PC-3 (cell line): ENCODE results near the gene ADCY3. TPM values are rescaled to one million over a fixed set of nuclear protein-coding genes. Genes with fewer than 3 reads are reported as not detected.

Experiments
- ATAC-seq: fragments of 200-7000 bp; cut with Tn5 transposase; 2 replicates; pipeline ENCODE4 v1.9.1; 2020; ENCODE audit warnings: mild to moderate bottlenecking, moderate library complexity
- BruUV-seq: library from RNA; stranded (reverse); fragments of 400-500 nt; replicated peaks from 2 replicates; lab custom pipeline; 2021; lab: Mats Ljungman, UMichigan
- CTCF ChIA-PET: fragments of 300-600 bp; sonication (Branson Sonifier 250); formaldehyde crosslinking; loops from one replicate; lab custom pipeline; 2022; ENCODE audit warnings: antibody characterized with exemption; lab: Charles Lee
- POLR2A ChIA-PET: fragments of 300-600 bp; sonication (Branson Sonifier 250); formaldehyde crosslinking; loops from one replicate; lab custom pipeline; 2022; ENCODE audit warnings: antibody characterized with exemption; ENCODE audit not compliant: unreplicated experiment; lab: Charles Lee
- DNase-seq: peaks from one replicate; pipeline ENCODE4 v3.0.0-alpha.2; 2015
- H2AFZ ChIP-seq: fragments of 300-600 bp; sonication (generic); 2 replicates; pipeline ENCODE4 v1.6.0; 2016; ENCODE audit warnings: antibody characterized with exemption, low read length
- H3F3A ChIP-seq: fragments of 300-600 bp; sonication (generic); one replicate; pipeline ENCODE4 v1.6.0; 2017; ENCODE audit warnings: antibody characterized with exemption, low read length, control low read depth, mild to moderate bottlenecking; ENCODE audit not compliant: unreplicated experiment
- H3K27ac ChIP-seq: fragments of 300-600 bp; sonication (generic); 2 replicates; pipeline ENCODE4 v1.5.1; 2016; ENCODE audit warnings: mild to moderate bottlenecking, low read length
- H3K27me3 ChIP-seq: fragments of 300-600 bp; sonication (generic); 2 replicates; pipeline ENCODE4 v1.6.1; 2016; ENCODE audit warnings: low read length, mixed read lengths
- H3K36me3 ChIP-seq: fragments of 300-600 bp; sonication (generic); 2 replicates; pipeline ENCODE4 v1.6.1; 2016; ENCODE audit warnings: low read depth, mixed run types, low read length, mixed read lengths
- H3K4me1 ChIP-seq: fragments of 300-600 bp; sonication (generic); 2 replicates; pipeline ENCODE4 v1.5.1; 2016; ENCODE audit warnings: low read length; ENCODE audit not compliant: insufficient read depth
- H3K4me2 ChIP-seq: fragments of 300-600 bp; sonication (generic); 2 replicates; pipeline ENCODE4 v1.6.0; 2016; ENCODE audit warnings: low read length
- H3K4me3 ChIP-seq: fragments of 300-600 bp; sonication (generic); 2 replicates; pipeline ENCODE4 v1.5.1; 2016; ENCODE audit warnings: mild to moderate bottlenecking, low read length, mixed read lengths
- H3K79me2 ChIP-seq: fragments of 300-600 bp; sonication (generic); 2 replicates; pipeline ENCODE4 v1.6.1; 2017; ENCODE audit warnings: low read length, mixed read lengths
- H3K9ac ChIP-seq: fragments of 300-600 bp; sonication (generic); 2 replicates; pipeline ENCODE4 v1.6.0; 2016; ENCODE audit warnings: mild to moderate bottlenecking, low read length
- H3K9me2 ChIP-seq: fragments of 300-600 bp; sonication (generic); replicated peaks from 2 replicates; pipeline ENCODE4 v1.6.1; 2016; ENCODE audit warnings: mixed run types, low read length, mixed read lengths
- H3K9me3 ChIP-seq: fragments of 300-600 bp; sonication (generic); 2 replicates; pipeline ENCODE4 v1.6.1; 2016; ENCODE audit warnings: low read length, mixed read lengths
- H4K20me1 ChIP-seq: fragments of 300-600 bp; sonication (generic); 2 replicates; pipeline ENCODE4 v1.6.1; 2016; ENCODE audit warnings: low read length, mixed read lengths
- EZH2 ChIP-seq: fragments of 300-600 bp; sonication (generic); IDR thresholded peaks from one replicate; pipeline ENCODE4 v1.6.1; 2017; ENCODE audit warnings: antibody characterized with exemption, mild to moderate bottlenecking, low read length; ENCODE audit not compliant: unreplicated experiment
- EZH2phosphoT487 ChIP-seq: fragments of 300-600 bp; sonication (generic); IDR thresholded peaks from 2 replicates; pipeline ENCODE4 v1.6.1; 2018; ENCODE audit warnings: mild to moderate bottlenecking, antibody characterized with exemption, low read length, borderline replicate concordance
- intact Hi-C: fragments of 100-400 bp; cut with micrococcal nuclease; formaldehyde crosslinking; loops from 2 replicates; pipeline ENCODE4 v1.9.0; 2023
- total RNA-seq: library from RNA; depleted of rRNA; stranded (reverse); fragments of >200 nt; gene quantifications from 2 replicates; pipeline ENCODE4 v1.2.3, GENCODE V29; 2014
- TF ChIP-seq, protein P1 (sequence below): fragments of 300-600 bp; sonication (generic); conservative IDR thresholded peaks from 2 replicates; pipeline ENCODE4 v1.5.1; 2017; ENCODE audit warnings: antibody characterized with exemption, low read depth, mild to moderate bottlenecking, low read length

ADCY3 gene
- total RNA-seq, 1 experiment from 2014 or later: 52.0 TPM

DNA sequence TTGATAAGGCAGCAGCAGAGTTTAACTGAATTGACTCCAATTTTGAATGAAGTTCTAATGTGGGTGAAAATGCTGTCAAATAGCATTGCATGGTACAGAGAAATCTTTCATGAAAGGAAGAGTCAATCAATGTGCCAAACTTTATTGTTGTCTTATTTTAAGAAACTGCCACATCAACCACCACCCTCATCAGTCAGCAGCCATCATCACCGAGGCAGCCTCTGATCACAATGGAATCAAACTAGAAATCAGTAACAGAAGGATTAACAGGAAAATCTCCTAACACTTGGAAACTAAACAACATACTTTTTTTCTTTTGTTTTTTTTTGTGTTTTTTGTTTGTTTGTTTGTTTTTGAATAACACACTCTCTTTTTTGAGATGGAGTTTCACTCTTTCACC, 41.9 kb upstream of the ADCY3 start:
- Histone ChIP-seq H3K27me3 (no peaks in the 10 kb centered on the region), H3K4me3 (no peak overlapping the region), H3F3A (no peaks in the 10 kb centered on the region), H3K9me2 (no peaks in the 10 kb centered on the region), H3K36me3 (peaks cover 7% of the 10 kb centered on the region; the same call in 1 of the 2 replicates), H3K4me1 (no peaks in the 10 kb centered on the region), H3K9ac (no peak overlapping the region), H3K4me2 (no peak overlapping the region), H3K27ac (no peak overlapping the region), H2AFZ (no peak overlapping the region), H3K79me2 (no peaks in the 10 kb centered on the region), H3K9me3 (no peaks in the 10 kb centered on the region), H4K20me1 (no peaks in the 10 kb centered on the region)
- DNase-seq: no peak
- intact Hi-C loops: no loop called here
- ATAC-seq: no peak
- TF ChIP-seq EZH2phosphoT487 (no peak), EZH2 (no peak)
- TF ChIP-seq, protein P1, sequence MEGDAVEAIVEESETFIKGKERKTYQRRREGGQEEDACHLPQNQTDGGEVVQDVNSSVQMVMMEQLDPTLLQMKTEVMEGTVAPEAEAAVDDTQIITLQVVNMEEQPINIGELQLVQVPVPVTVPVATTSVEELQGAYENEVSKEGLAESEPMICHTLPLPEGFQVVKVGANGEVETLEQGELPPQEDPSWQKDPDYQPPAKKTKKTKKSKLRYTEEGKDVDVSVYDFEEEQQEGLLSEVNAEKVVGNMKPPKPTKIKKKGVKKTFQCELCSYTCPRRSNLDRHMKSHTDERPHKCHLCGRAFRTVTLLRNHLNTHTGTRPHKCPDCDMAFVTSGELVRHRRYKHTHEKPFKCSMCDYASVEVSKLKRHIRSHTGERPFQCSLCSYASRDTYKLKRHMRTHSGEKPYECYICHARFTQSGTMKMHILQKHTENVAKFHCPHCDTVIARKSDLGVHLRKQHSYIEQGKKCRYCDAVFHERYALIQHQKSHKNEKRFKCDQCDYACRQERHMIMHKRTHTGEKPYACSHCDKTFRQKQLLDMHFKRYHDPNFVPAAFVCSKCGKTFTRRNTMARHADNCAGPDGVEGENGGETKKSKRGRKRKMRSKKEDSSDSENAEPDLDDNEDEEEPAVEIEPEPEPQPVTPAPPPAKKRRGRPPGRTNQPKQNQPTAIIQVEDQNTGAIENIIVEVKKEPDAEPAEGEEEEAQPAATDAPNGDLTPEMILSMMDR: no peak
- no TSS peak for BruUV-seq
- ChIA-PET CTCF (no interaction called here), POLR2A (no interaction called here)

DNA sequence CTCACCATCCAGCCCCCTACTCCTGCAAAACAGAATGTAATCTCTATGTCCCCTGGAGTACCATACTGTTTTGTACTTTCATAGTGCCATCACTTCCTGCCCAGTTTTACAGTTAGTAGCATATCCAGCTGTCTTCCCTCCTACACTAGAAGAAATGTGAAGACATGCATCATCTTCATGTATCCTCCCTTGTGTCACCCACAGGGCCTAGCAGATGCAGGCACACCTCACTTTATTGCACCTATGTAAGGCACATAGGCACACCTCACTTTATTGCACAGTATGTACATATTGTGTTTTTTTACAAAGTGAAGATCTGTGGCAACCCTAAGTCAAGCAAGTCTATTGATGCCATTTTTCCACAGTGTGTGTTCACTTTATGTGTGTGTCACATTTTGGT, 39.7 kb upstream of the ADCY3 start:
- H3F3A ChIP-seq: no peaks in the 10 kb centered on the region
- no peak for ATAC-seq
- ChIA-PET CTCF (no interaction called here), POLR2A (no interaction called here)
- no peak overlapping the region for H3K4me2 ChIP-seq
- DNase-seq: no peak
- H3K4me1 ChIP-seq: no peaks in the 10 kb centered on the region
- TF ChIP-seq EZH2 (no peak), EZH2phosphoT487 (no peak)
- TF ChIP-seq, protein P1: no peak
- H3K4me3 ChIP-seq: no peak overlapping the region
- no peaks in the 10 kb centered on the region for H3K9me3 ChIP-seq
- no peak overlapping the region for H2AFZ ChIP-seq
- H3K9me2 ChIP-seq: no peaks in the 10 kb centered on the region
- H3K27me3 ChIP-seq: no peaks in the 10 kb centered on the region
- no peaks in the 10 kb centered on the region for H4K20me1 ChIP-seq
- H3K9ac ChIP-seq: no peak overlapping the region
- peaks cover 23% of the 10 kb centered on the region for H3K36me3 ChIP-seq
- no peaks in the 10 kb centered on the region for H3K79me2 ChIP-seq
- intact Hi-C loops: loop anchor here (10.0 kb wide), 1 partner anchor 335 kb away; no protein-coding TSS in a partner anchor
- H3K27ac ChIP-seq: no peak overlapping the region
- BruUV-seq: no TSS peak

DNA sequence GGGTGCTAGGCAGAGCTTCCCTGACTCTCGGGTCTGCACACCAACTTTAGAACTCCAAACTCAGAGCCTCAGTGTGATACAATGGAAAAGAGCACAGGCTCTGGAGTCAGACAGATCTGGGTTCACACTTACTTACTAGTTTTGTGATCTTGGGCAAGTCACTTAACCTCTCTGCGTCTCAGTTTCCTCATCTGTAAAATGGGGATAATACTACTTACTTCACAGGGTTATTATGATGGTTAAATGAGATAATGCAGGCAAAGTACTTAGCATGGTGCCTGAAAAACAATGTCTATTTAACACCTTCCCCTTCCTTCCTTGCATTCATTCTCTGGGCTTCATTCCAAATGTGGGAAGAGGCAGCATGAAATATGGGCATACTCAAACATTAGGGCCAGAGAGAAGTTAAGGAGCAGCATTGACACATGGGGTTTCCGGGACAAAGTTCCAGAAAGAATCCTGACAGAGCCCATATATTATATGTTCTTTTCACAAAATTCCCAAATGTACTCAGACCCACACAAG, 38.4 kb upstream of the ADCY3 start:
- Histone ChIP-seq H3K36me3 (peaks cover 27% of the 10 kb centered on the region), H3K4me3 (no peak overlapping the region), H3K79me2 (no peaks in the 10 kb centered on the region), H3K4me2 (no peak overlapping the region), H3K9ac (no peak overlapping the region), H3K9me3 (no peaks in the 10 kb centered on the region), H3K27ac (no peak overlapping the region), H3F3A (no peaks in the 10 kb centered on the region), H3K4me1 (no peaks in the 10 kb centered on the region), H3K9me2 (no peaks in the 10 kb centered on the region), H3K27me3 (no peaks in the 10 kb centered on the region), H4K20me1 (no peaks in the 10 kb centered on the region), H2AFZ (no peak overlapping the region)
- TF ChIP-seq EZH2 (no peak), EZH2phosphoT487 (no peak)
- TF ChIP-seq, protein P1: no peak
- POLR2A ChIA-PET: no interaction called here
- CTCF ChIA-PET: no interaction called here
- DNase-seq: no peak
- intact Hi-C loops: loop anchor here (10.0 kb wide), 1 partner anchor 334 kb away; no protein-coding TSS in a partner anchor
- BruUV-seq: no TSS peak
- no peak for ATAC-seq
